Measurements from ENCODE around the gene PMCH.

GRCh38 chr12:102171951-102172350 is 25.7 kb downstream of the PMCH start:
- TF ChIP-seq EZH2phosphoT487 (IDR thresholded peaks at IDR 0.05; ENCODE audit: insufficient read depth, low read depth) (no peak), EZH2 (IDR thresholded peaks at IDR 0.05; ENCODE audit: insufficient read depth, poor library complexity, severe bottlenecking) (no peak)
